Activated CD4-positive, alpha-beta T cell treated with anti-CD3 and anti-CD28 coated beads, Interleukin-2, amount 50 U/mL, for 1 hour (primary cell): ENCODE data around the gene APBA2.
"Not testable (repeated sequence)": the region's sequence is repeated elsewhere in the genome, so short reads cannot be mapped to it uniquely, and the experiment has no call there.

Experiments used
- DNase-seq: peaks from one replicate; pipeline ENCODE4 v3.0.0-alpha.2; 2020

The APBA2 gene

GRCh38 chr15:29014493-29014892 lies 128.7 kb downstream of the APBA2 start:
- no peak for DNase-seq

- DNase-seq: no peak
These were observed 130.7 kb downstream of the APBA2 start for GRCh38 chr15:29016518-29016917.

DNA sequence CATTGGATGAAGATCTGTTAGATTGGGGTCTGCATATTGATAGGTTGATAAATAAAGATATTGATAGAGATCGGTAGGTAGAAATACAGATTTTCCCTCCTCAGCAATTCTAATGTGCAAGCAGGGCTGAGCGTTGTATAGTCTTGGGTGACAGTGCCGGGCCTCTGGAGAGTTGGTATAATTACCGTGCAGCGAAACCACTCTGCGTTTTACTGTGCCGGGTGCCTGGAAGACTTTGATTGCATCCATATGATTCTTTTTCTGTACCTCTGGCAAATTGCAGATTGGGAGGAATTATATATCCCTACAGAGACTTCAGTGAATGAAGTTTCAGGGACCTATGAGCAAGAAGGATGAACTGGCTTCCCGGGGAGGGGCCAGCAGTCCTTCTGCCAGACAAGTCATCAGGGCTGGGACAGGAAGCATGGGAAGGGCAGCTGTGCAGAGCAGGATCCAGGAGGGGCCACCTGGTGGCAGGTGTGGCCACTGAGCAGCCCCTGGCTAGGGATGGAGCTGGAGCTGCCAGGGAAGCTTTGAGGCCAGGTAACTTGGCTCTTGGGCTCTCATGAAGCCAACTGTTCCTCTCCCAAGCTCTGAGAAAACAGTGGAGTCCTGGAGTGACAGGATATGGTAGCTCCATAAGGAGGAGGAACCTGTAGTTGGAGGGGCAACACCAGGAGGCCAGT lies 132.5 kb downstream of the APBA2 start:
- no peak for DNase-seq

DNA sequence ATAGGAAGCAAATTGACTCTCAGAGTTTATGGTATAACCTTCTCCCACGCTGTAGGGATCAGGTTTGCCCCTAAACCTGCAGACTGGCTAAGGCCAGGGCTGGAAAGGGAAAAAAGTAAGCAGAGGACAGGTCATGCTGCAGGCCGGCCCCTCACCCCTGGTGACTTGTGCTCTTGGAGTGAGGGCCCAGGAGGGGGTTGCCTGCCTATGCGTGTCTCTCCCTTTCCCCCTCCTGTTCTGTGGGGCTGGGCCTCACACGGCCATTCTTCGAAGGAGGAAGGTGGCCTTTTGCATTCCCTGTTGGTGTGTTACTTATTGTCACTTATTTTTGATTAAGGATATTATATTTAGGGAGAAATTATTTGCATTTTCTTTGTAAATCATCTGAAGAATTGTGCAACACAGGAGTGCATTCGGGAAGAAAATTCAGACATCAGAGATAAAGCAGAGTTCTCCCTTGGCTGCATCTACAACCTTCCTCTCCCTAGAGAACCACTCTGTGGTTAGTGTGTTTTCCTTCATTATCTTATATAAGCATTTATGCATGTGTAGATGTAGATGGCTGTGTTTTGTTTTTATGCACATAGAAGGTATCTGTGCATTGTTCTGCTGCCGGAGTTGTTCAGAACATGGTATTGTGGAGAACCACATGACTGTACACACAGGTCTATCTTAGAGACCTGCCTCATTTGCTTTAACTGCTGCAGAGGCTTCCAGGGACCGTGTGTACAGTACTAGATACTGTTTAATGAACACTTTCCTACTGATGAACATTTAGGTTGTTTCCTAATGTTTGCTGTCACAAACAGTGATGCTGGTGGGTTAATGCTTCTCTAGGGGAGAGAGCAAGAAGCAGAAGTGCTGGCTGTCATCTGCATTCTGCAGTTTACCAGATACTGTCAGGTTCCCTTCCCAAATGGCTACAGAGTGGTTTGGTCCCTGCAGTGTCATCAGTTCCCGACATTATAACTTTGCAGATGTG lies 133.5 kb downstream of the APBA2 start:
- no peak for DNase-seq

- DNase-seq: no peak
These were observed 136.1 kb downstream of the APBA2 start for GRCh38 chr15:29021857-29022256.

GRCh38 chr15:29024662-29025061 lies 138.9 kb downstream of the APBA2 start:
- no peak for DNase-seq

- DNase-seq: not testable (repeated sequence)
These were observed 139.6 kb downstream of the APBA2 start for GRCh38 chr15:29025411-29025810.

DNA sequence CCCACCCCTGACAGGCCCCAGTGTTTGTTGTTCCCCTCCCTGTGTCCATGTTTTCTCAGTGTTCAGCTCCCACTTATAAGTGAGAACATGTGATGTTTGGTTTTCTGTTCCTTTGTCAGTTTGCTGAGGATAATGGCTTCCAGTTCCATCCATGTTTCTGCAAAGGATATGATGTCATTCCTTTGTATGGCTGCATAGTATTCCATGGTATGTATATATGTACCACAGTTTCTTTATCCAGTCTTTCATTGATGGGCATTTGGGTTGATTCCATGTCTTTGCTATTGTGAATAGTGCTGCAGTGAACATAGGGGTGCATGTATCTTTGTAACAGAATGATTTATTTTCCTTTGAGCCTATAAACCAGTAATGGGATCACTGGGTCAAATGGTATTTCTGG lies 142.4 kb downstream of the APBA2 start:
- not testable (repeated sequence) for DNase-seq

DNA sequence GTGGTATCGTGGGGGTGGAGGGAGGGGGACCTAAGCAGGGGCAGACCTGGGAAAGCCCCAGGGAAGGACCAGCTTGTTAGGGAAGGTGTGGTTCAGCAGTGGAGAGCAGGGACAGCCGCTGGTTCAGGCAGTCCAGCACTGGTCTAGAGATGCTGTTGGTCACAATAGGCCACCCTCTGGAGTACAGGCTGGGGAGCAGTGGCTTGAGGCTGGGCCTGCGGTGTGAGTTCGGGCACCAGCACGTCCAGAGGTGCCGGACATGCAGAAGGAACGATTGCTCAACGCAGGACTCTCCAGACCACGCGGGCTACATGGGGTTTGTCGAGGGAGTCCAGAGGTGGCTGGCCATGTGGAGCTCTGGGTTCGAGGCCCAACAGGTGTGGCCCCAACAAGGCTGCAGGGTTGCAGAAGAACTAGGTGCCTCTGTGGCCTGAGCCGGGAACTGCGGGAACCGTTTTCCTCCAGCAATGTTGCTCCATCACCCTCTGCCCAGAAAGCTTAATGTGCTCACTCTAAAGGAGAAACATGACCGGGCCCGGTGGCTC lies 143.9 kb downstream of the APBA2 start:
- no peak for DNase-seq

DNA sequence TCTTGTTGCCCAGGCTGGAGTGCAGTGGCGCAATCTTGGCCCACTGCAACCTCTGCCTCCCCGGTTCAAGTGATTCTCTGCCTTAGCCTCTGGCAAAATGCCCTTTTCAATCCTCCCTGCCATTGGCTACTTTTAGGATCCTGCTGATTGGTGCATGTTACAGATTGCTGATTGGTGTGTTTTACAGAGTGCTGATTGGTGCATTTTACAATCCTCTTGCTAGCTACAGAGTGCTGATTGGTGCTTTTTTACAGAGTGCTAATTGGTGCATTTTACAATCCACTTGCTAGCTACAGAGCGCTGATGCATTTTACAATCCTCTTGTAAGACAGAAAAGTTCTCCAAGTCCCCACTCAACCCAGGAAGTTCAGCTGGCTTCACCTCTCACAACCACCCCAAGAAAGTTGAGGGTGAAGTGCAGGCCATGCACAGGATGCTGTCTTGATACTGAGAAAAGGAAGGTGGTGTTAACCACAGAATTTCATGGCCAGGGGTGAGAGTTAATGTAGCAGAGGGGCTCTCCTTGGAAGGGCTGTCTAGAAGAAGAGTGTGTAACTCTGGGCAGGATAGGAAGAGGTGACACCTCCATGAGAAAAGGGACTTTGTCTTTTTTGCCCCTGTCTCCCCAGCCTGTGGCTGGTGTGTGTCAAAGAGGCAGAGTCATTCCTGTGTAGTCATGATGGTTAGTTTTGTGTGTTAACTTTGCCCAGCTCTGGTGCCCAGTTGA lies 145.9 kb downstream of the APBA2 start:
- DNase-seq: no peak

GRCh38 chr15:29032229-29032625 lies 146.5 kb downstream of the APBA2 start:
- no peak for DNase-seq

GRCh38 chr15:29032751-29033150 lies 147.0 kb downstream of the APBA2 start:
- no peak for DNase-seq

- no peak for DNase-seq
These were observed 148.4 kb downstream of the APBA2 start for GRCh38 chr15:29034151-29034550.

DNA sequence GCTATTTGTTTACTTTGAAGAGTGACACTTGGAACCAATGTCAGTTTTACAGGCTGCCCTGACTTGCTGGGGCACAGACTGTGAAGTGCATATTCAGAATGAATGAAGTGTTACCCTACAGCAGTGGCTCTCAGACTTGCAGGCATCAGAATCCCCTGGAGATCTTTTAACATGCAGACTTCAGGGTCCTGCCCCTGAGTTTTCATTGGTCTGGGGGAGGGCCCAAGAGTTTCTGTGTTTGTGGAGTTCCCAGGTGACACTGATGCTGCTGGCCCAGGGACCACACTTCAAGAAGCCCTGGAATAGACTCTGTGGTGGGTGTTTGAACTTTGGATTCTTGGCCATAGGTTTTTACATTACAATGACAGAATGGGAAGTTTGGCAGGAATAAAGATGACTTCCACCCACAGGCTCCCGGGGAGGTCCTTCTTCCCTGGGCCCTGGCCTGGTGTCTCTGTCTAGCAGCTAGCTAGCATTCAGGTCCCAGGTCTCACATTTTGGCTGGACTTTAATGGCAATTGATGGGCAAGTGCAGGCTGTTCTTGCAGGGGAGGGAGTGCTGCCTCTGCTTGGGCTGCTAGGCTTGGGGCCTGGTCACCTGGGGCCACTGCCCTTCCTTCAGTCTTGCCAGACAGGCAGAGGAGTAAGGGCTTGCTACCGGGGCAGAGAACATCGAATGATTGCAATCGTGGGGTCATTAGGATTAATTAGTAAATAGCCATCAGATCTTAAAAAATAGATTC lies 149.0 kb downstream of the APBA2 start:
- DNase-seq: no peak

GRCh38 chr15:29035336-29036285 lies 149.8 kb downstream of the APBA2 start:
- no peak for DNase-seq

DNA sequence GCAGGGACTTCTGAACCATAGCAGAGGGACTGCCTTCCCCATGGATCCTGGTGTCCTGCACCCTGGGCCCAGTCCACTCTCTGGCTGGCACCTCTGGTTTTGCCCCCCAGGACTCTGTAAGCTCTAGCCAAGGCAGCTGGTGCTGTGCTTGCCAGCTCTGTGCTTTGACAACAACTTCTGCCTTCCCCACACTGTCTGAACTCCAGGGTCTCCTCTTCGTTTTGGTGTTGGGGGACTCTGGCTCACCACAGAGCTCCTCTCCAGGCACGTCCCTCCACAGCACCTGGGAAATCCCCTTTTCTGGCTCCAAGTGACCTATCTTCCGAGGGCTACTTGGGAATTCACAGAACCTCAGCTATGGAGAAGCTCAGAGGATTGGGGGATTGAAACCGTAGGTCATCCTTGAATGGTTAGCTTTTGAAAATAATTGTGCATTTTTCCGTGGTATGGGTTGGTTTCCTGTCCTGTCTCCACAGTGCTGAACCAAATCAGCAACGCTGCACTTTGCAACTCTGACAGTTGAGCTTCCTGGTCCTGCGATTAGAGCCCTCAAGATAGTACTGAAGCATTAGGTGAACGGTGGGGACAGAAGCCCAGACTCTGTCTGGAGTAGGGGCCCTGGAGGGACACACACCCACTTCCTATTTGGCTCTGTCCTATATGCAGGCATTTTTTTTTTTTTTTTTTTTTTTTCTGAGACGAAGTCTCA lies 152.4 kb downstream of the APBA2 start:
- DNase-seq: no peak

DNA sequence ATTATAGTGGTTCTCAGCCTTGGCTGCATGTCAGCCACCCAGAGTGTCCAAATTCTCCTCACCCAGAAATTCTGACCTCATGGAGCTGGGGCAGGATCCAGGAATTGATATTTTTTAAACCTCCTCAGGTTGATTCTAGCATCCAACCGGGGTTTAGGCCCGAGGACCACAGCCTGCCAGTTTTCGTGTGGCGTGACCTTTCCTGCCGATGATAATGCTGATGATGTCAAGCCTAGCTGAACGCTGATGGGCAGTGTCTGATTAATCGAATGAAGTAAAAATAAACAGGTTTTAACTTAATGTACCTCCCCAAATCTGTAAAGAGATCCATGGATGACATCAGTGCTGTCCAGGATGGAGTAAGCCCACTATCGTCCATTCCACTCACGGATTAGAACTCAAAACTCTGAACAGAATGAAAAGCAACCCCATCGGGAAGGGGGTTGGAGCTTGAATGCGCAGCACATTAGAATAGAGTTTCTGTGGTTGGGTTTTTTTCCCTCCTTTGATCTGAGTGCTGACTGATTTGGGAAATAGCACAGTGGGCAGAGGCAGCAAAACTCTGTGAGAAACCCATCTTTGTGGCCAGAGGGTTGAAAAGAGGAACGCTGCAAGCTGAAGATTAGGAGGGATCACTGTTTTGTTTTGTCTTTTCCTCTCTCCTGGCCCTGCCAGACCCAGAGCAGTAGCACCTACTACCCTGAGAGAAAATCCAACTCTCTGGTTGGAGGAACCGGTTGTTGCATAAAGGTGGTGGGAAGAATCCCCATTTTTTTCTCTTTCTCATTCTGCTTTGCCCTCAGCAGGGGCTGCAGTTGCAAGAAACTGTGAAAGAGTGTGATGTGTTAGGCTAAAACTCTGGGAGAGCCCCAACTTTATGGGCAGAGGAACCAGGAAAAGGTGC lies 153.9 kb downstream of the APBA2 start:
- DNase-seq: no peak

GRCh38 chr15:29040370-29040751 lies 154.6 kb downstream of the APBA2 start:
- no peak for DNase-seq

GRCh38 chr15:29043736-29044502 lies 158.1 kb downstream of the APBA2 start:
- no peak for DNase-seq
